Measurements from ENCODE around the gene EGFR. TPM values are rescaled to one million over a fixed set of nuclear protein-coding genes. Genes with fewer than 3 reads are reported as not detected.

The EGFR gene
- total RNA-seq, 2 donors from 2014 or later = 66.8 to 85.6 TPM

GRCh38 chr7:55109404-55110167 is 90.8 kb downstream of the EGFR start:
- no peak for ATAC-seq
- intact Hi-C loops (cut with DNase I, micrococcal nuclease) = no loop called here

DNA sequence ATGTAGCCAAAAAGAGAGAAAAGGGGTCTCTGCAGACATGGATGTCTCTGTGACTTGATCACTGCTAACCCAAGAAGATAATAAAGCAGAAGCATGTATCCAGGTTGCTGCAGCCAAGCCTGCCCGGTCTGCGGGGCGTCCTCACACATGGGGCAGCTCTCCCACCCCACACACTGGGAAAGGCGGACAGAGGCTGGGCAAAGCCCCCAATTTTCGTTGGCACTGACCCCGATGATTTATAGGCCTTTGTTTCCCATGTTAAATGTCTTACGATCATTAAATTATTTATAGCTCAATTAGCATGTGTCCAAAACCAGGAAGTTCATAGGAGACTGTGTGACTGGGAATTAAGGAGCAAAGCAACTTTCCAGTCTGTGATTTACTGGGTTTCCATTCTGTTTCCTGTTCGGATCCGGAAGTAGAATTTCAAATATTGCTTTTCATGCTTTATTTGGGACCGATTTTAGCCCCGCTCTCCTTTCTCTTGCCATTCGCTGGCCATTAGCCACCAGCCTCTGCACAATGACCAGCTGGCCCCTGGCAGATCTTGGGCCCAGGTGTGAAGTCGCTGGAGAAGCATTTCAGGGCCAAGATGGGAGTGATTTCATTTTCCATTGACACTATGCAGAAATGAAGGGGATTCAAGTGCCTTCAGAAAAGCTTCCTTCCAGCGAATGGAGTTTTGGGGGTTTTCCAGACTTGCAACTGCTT is 91.6 kb downstream of the EGFR start:
- no peak for ATAC-seq
- no peak for DNase-seq
- intact Hi-C loops (cut with DNase I, micrococcal nuclease) = no loop called here

More at GRCh38 chr7:55109404-55110167, 90.8 kb downstream of the EGFR start:
- no peak for DNase-seq

GRCh38 chr7:55110993-55111361 is 92.2 kb downstream of the EGFR start:
- DNase-seq (no peak), ATAC-seq (no peak)
- intact Hi-C loops (cut with DNase I, micrococcal nuclease) = no loop called here

DNA sequence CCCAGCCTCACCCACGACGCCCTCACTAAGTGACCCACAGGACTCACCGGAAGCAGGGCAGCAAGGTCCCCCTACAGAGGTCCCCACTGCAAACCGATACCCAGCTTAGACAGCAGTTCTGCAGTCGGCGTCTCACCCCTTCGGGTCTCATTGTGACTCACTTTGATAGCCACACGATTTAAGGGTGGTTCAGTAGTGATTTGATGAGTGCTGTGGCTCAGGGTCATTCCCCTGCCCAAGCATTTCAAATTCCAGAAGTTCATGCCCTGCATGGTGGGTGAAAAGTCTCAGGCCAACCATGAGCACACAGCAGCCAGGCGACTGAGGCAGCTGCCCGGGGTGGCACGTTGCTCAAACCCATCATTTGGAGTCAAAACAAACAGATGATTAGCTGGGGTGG is 93.2 kb downstream of the EGFR start:
- ATAC-seq = no peak
- DNase-seq = no peak
- intact Hi-C loops (cut with DNase I, micrococcal nuclease) = no loop called here

- ATAC-seq (no peak), DNase-seq (no peak)
- intact Hi-C loops (cut with DNase I, micrococcal nuclease) = no loop called here
These were observed 95.1 kb downstream of the EGFR start for GRCh38 chr7:55113760-55114540.

- ATAC-seq (no peak), DNase-seq (no peak)
- intact Hi-C loops (cut with DNase I, micrococcal nuclease) = no loop called here
These were observed 98.5 kb downstream of the EGFR start for GRCh38 chr7:55117286-55117685.

GRCh38 chr7:55118426-55118825 is 99.6 kb downstream of the EGFR start:
- DNase-seq = no peak
- ATAC-seq = no peak
- intact Hi-C loops (cut with DNase I, micrococcal nuclease) = no loop called here

- DNase-seq = no peak
- ATAC-seq = no peak
- intact Hi-C loops (cut with DNase I, micrococcal nuclease) = no loop called here
These were observed 100.8 kb downstream of the EGFR start for GRCh38 chr7:55119571-55119970.

- ATAC-seq (peak; percentile 10), DNase-seq (no peak)
These were observed 101.3 kb downstream of the EGFR start for GRCh38 chr7:55120074-55120473.

DNA sequence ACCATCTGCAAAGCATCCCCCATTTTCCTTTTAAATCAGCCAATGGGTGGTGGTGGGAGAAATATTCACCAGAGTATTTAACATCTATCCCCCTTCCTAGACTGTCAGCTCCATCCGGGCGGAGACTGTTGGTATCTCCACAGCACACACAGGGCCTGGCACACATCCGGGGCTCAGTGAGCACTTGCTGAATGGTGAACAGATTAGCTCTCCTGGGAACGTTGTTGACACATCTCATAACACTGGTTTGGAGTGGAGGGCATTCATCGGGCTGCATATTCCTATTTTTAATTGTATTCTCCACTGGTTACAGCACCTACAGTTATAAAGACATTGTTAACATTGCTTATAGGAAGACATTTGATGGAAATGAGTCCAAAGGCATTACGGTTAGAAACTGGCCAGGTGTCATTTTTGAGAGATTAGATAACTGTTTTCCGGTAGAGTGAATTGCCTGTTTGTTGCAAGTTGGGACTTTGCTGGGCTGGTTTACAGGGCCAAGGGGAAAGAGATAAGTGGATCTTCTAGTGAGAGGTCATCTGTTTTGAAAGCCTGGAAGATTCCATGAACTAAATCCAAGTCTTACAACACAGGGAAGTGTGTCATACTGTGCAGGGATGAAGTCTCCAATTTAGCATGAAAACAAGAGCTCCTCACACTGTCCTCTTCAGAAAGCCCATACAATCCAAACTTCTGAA is 101.8 kb downstream of the EGFR start:
- ATAC-seq (peak; percentile 69), DNase-seq (no peak)
- intact Hi-C loops (cut with DNase I, micrococcal nuclease) = no loop called here

More at GRCh38 chr7:55120074-55120473, 101.3 kb downstream of the EGFR start:
- intact Hi-C loops (cut with DNase I, micrococcal nuclease) = no loop called here

GRCh38 chr7:55121249-55121648 is 102.4 kb downstream of the EGFR start:
- ATAC-seq (peak; percentile 8), DNase-seq (no peak)
- intact Hi-C loops (cut with DNase I, micrococcal nuclease) = no loop called here

DNA sequence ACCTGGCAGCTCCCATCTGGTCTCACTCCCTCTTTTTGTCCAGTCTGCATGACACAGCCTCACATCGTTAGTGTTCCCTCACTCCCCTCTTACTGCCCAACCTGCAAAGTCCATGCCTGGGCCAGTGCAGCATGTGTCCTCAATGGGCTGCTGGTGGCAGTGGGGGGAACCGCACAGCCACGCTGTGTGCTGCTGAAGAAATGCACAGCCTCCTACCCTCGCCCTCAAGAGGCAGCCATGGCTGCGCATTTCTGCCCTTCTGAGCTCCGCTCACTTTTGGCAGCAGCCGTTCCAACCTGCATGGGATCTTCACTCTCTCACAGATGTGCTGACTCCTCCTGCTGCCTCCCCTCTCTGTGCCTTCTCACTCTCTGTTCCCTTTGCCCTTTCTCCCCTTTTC is 103.4 kb downstream of the EGFR start:
- DNase-seq = no peak
- no peak for ATAC-seq
- intact Hi-C loops (cut with DNase I, micrococcal nuclease) = no loop called here

- intact Hi-C loops (cut with DNase I, micrococcal nuclease) = no loop called here
- ATAC-seq = no peak
These were observed 106.4 kb downstream of the EGFR start for GRCh38 chr7:55124989-55125875.

DNA sequence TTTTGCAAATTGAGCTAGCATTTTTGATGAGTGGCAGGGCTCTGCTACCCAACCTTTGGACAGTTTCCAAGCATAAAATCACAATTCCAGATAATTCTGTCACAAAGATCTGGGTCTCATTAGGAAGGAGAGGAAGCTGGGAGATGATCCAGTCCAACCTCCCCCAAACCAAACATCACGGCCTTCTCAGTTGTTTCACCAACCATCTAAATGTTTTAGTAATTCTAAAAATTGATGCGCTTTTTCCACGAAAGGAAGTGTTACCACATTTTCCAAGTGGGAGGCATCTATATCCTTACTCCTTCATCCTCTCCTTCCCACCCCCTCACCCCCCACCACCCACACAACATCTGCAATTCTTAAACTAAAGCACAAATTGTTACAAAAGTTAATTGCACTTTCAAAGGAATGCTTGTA is 108.3 kb downstream of the EGFR start:
- intact Hi-C loops (cut with DNase I, micrococcal nuclease) = no loop called here
- DNase-seq = no peak
- ATAC-seq = no peak

More at GRCh38 chr7:55124989-55125875, 106.4 kb downstream of the EGFR start:
- DNase-seq = no peak

GRCh38 chr7:55127622-55128081 is 108.8 kb downstream of the EGFR start:
- DNase-seq (peak in 1 of 2 donors; percentile 26), ATAC-seq (peak; percentile 83)

GRCh38 chr7:55128693-55129394 is 110.0 kb downstream of the EGFR start:
- no peak for ATAC-seq
- intact Hi-C loops (cut with DNase I, micrococcal nuclease) = no loop called here
- no peak for DNase-seq

More at GRCh38 chr7:55127622-55128081, 108.8 kb downstream of the EGFR start:
- intact Hi-C loops (cut with DNase I, micrococcal nuclease) = no loop called here
